KOPT-K1 (cell line): ENCODE data around the gene ARHGEF10L.

ENCODE experiments used
- H3K27ac ChIP-seq: fragments of 200-600 bp; sonication (generic); 2 replicates; pipeline ENCODE4 v1.5.1; 2016; ENCODE audit warnings: antibody characterized with exemption, mild to moderate bottlenecking, low read depth, low read length; ENCODE audit not compliant: poor library complexity, severe bottlenecking
- H3K36me3 ChIP-seq: fragments of 200-600 bp; sonication (generic); 2 replicates; pipeline ENCODE4 v1.5.1; 2017; ENCODE audit warnings: antibody characterized with exemption, mild to moderate bottlenecking, low read length, moderate library complexity; ENCODE audit not compliant: insufficient read depth
- H3K9me3 ChIP-seq: fragments of 200-600 bp; sonication (generic); 2 replicates; pipeline ENCODE4 v1.5.1; 2017; ENCODE audit warnings: antibody characterized with exemption, low read length, mild to moderate bottlenecking; ENCODE audit not compliant: insufficient read depth, poor library complexity, severe bottlenecking

ARHGEF10L gene

DNA sequence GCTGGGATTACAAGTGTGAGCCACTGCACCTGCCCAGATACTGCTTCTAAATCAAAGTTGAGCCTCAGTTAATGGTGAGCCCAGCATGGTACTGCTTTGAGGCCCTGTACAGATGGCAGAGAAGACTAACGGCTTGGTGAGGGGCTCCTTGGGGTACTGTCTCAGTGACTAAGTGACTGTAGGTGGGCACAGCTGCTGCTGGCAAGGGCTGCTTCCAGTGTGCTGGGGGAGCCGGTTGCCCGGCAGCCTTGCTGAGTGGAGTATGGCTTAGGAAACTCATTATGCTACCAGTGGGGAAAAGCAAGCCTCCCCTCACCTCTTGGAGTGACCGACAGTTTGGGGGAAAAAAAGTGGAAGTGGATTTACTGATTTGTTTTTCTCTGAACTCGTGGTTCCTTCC lies 23.6 kb upstream of the ARHGEF10L start:
- no peaks in the 10 kb centered on the region for H3K36me3 ChIP-seq
- H3K27ac ChIP-seq, result no peak overlapping the region
- no peaks in the 10 kb centered on the region for H3K9me3 ChIP-seq

DNA sequence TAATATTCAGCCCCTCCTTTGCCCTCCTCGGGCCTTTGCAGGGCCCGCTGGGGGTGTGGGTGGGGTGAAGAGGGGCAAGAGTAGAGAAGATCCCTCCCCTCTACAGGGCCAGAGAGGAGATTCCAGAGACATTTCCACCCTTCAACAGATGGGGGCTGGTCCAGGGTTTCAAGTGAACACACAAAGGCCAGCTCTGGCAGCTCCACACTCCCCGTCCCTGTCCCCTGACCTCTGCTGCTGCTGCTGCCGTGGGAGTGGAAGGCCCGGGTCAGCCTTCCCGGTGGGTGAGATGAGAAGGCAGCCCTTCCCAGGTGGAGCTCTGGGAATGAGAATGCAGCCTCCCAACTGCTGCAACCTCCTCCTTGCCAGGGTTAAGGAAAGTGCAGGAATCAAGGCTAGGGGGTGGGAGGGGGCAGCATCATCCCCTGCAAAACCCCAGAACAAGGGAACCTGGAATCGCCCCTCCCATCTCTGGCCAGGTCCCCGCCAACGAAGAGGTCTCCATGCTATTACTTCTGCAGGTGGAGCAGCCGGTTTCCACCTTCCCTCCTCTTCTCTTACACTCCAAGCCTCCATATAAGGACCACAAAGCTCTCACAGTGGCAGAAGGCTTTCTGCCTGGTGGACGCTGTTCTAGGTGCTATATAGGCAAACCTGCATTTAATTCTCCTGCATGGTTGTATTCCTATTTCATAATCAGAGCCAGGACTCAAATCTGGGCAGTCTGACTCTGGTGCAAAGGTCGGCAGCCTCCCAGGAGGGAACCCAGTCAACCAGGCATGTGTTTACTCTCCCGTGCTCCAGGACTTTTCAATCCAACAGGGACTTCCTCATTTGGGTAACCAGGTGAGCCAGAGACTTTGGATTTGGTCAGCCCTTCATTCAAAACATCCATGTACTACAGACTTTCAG lies 22.9 kb upstream of the ARHGEF10L start:
- Histone ChIP-seq H3K36me3 (no peaks in the 10 kb centered on the region), H3K9me3 (no peaks in the 10 kb centered on the region), H3K27ac (no peak overlapping the region)

DNA sequence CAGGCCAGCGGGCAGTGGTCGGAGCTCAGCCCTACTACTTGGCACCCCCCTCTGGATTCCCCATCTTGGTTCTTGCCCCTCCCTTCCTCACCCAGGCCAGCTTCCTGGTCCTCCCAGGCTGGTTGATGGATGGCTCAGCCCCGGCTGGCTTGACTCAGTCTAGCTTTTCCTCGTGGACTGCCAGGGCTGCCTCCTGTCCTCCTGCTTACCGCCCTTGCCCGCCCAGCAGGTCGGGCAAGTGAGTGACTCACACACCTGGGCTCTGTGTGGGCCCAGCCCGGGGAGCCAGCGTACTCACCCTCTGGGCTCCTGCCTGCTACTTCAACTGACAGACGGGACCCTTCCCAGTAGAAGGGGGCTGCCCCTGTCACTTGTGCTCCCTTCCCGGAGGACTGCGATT lies 19.5 kb upstream of the ARHGEF10L start:
- Histone ChIP-seq H3K36me3 (no peaks in the 10 kb centered on the region), H3K27ac (no peak overlapping the region), H3K9me3 (no peaks in the 10 kb centered on the region)

DNA sequence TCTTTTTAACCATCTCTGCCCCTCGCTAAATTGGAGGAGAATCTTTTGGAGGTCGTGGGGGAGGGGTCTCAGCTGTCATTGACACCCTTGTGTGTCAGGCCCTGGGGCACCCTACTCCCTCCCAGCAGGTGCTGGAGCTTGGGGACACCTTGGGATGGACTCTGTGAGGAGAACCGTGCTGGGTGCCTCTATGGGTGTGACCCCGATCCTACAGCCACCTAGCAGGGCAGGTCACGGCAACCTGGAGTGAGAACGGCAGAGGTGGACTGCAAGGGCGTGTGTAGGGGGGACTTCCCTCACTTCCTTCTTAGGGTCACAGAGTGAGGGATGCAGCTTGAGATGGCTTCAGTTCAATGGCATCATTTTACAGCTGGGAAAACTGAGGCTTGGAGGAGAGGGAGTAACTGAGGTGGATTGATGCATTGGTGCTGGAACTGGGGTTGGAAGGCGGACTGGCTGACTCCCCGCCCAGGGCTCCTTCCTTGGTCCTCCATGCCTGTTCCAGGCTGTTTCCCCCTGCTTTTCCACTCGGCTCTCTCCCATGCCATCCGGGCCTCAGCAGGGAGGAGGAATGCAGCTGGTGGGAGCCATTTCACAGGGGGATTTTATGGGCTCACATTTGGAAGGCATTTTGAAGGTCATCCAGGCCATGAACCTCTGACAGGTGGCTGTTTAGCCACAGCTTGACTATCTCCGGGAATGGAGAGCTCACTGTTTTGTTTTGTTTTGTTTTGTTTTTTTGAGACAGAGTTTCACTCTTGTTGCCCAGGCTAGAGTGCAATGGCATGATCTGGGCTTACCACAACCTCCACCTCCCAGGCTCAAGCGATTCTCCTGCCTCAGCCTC lies 18.8 kb upstream of the ARHGEF10L start:
- Histone ChIP-seq H3K27ac (no peak overlapping the region), H3K36me3 (no peaks in the 10 kb centered on the region), H3K9me3 (no peaks in the 10 kb centered on the region)

DNA sequence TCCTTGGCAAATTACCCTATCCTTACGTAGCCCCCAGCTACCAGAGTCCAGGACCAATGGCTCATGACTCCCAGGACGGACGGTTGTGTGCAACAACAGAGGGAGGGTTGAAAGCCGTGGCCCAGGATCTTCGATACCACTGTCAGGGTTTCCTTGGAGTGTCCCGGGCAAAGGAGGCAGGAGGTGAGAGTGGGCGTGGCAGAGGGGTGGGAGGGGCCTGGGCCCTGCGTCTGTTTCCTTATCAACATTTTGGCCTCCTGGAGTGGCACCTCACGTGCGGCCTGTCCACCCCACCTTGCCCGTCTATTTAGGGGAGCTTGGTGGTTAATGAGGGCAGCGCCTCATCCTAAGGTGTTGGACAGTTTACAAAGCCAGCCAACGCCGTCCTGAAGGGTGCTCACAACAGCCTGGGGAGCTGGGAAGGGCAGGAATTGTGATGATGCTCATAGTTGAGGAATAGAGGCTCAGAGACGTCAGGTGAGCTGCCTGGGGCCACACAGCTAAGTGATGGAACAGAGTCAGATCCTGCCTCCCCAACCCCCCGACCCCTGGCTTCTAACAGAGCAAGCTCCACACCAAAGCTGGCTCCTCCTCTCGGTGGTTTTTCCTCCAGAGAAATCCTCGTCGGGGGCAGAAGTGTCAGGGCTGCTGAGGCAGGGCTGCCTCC lies 17.4 kb upstream of the ARHGEF10L start:
- H3K36me3 ChIP-seq, result no peaks in the 10 kb centered on the region
- no peaks in the 10 kb centered on the region for H3K9me3 ChIP-seq
- H3K27ac ChIP-seq, result no peak overlapping the region

DNA sequence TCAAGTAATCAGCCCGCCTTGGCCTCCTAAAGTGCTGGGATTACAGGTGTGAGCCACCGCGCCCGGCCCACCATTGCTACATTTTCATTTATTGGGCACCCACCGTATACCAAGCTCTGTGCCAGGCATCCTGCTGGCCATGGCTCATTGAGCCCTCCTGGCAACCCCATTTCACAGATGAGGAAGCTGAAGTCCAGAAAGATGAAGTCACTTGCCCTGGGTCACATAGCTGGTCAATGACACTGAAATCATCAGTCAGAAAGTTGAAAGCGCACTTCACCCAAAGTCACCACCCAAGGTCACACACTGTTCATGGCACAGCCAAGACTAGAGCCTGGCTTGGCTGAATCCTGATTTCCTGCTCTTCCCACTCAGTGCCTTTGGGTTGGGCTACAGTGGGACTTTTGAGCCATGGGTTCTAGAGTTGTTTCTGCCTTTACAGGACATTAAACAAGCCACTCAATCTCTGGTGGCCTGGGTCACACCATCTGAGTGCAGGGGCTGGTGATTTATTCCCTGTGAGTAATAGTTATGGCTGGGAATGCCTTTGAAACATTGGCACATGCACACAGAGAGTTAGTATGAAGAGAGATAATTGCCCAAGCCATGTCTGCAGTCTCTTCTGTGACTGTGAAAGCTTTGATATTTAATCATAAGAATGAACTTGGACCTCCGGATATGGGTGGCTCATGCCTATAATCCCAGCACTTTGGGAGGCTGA lies 16.0 kb upstream of the ARHGEF10L start:
- H3K36me3 ChIP-seq, result no peaks in the 10 kb centered on the region
- H3K27ac ChIP-seq, result no peak overlapping the region
- no peaks in the 10 kb centered on the region for H3K9me3 ChIP-seq

DNA sequence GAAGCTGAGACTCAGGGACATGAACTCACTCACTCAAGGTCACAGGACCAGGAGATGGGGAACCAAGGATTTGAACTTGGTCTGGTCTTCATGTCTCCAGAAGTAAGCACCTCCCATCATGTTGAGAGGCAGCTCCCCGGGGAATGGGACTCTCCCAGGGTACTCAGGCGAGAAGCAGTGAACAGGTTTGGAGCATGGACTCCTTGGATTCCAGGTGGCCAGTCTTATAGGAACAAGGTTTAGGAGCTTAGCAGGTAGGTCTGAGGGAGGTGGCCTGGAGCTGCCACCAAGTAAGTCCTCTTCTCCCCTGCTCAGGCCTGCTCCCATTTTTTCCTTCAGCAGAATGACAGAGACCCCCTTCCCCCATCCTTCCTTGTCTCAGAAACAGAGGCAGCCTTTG lies 14.9 kb upstream of the ARHGEF10L start:
- Histone ChIP-seq H3K36me3 (no peaks in the 10 kb centered on the region), H3K9me3 (no peaks in the 10 kb centered on the region), H3K27ac (no peak overlapping the region)

DNA sequence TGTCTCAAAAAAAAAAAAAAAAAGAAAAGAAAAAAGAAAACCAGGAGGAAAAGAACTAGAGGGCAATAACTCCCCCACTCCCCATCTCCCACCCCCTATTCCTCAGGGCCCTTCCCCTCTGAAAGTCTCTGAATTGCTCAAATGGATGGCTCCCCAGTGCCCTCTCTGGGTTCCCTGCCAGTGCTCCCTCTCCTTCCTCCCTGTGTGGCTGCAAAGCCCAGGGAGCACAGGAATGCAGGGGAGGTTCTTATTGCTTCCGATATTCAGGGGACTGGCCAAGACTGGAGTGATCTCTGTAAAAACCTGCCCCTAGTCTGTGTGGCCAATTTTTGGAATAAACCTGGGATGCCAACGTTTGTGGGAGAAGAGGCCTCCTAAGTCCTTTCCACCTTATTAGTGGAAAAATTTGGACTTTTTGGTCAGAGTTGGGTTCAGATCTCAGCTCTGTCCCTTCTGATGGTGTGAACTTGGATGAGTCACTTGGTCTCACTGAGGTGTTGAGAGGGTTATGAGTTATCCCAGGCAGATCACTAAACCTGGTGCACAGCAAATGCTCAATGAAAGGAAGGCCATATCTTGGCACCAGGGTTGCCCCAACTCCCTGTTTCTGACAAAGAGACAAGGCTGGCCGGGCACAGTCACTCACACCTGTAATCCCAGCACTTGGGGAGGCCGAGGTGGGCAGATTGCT lies 13.4 kb upstream of the ARHGEF10L start:
- Histone ChIP-seq H3K27ac (no peak overlapping the region), H3K9me3 (no peaks in the 10 kb centered on the region), H3K36me3 (no peaks in the 10 kb centered on the region)

DNA sequence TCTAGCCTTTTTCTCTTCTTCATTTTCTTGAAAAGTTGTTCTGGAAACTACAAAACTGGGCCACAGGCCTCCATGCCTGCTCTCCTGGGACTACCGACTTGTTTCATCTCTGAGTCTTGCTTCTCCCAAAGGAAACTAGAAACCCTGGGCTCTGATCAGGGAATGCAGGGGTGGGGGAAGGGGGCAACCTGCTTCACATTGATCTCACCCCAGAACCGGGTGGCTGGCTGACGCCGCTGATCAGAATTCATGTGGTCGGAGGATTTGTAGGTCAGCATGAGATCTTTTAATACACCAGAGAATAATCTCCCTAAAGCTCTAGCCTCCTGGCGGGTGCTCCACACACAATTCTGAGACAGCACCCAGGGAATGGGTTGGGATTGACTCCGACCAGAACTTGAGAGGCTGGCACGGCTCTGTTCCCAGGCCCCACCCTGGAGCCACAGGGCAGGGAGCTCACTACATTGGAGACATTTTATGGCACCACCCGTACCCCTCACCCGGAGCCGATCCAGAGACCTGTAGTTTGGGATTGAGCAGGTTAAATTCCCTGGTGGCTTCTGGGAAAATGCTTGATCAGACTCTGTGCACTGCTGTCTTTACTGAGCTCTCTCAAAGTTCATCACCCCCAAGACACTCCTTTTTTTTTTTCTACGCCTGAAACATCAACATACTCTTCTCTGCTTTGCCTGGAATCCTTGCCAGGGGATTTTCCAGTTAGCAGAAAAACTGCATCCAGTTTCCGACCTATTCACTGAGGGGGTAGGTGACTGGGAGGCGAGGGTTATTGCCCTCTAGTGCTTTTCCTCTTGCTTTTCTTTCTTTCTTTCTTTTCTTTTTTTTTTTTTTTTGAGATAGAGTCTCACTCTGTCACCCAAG lies 12.2 kb upstream of the ARHGEF10L start:
- no peak overlapping the region for H3K27ac ChIP-seq
- no peaks in the 10 kb centered on the region for H3K36me3 ChIP-seq
- H3K9me3 ChIP-seq, result no peaks in the 10 kb centered on the region

DNA sequence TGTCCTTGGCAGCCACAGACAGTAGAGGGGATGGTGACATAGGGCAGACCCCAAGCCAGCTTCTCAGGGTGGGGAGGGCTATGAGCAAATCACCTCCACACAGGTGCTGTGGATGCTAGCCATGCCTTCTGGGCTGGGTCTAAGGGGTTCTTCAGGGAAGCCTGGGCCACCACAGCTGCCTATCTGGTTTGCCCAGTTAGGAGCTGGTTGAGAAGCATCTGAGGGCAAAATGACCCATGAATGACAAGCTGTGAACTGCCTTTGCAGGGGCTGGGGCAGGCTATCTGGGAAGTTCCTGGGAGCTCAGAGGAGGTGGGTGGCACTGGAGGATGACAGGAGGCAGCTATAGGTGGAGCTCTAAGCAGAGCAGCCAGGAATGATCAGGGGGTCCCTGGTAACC lies 10.1 kb upstream of the ARHGEF10L start:
- H3K36me3 ChIP-seq, result no peaks in the 10 kb centered on the region

DNA sequence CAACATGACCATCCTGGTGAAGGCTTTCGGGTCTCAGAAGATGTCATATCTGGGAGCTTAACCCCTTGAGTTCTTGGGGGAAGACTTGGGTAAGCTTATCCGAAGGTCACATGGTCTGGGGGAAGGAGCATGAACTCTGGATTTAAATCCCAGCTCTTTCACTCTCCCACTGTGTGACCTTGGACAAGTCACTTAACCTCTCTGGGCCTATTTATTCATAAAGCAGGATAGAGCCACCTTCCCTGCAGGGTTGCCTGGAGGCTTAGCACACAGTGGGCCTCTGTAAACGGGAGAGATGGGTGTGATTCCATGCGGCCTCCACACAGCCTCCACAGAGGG lies 8.2 kb upstream of the ARHGEF10L start:
- Histone ChIP-seq H3K9me3 (no peaks in the 10 kb centered on the region), H3K36me3 (no peaks in the 10 kb centered on the region), H3K27ac (no peak overlapping the region)

More for the DNA sequence above, 10.1 kb upstream of the ARHGEF10L start:
- H3K9me3 ChIP-seq, result no peaks in the 10 kb centered on the region
- H3K27ac ChIP-seq, result no peak overlapping the region

DNA sequence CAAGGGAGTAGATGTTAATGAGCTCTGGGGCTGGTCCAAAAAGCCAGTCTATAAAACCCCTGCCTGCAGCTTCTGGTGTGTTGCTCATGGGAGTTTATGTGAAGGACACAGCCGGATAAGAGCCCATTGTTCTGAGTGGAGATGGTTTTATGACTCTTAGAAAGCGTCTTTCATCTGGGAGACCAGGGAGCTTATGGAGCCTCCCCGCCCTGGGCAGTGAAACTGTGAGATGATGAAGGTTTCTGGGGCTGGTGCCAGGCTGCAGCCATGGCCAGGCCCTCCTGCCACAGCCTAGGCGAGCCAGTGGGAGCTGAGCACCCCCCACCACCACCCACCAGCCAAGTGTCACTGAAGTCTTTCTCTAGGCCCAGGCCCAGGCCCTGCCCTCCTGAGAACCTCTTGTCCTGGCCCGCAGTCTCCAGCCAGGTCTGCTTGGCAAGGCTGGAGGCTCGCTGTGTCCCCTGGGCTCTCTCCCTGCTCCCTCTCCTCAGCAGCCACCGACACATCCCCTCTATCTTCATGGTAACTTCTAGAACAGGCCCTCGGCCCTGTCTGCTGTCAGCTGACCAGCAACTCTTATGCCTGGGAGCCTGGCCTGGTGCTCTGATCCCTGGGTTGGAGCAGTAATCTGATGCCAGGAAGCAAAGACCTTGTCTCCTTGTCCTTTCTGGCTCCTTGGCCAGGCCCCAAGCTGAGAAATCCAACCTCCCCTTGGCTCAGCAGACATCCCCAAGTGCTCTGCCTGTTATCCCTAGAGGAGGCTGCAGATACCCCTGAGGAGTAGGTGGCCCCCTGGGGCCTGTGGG lies 7.6 kb upstream of the ARHGEF10L start:
- H3K27ac ChIP-seq, result no peak overlapping the region
- H3K36me3 ChIP-seq, result no peaks in the 10 kb centered on the region

DNA sequence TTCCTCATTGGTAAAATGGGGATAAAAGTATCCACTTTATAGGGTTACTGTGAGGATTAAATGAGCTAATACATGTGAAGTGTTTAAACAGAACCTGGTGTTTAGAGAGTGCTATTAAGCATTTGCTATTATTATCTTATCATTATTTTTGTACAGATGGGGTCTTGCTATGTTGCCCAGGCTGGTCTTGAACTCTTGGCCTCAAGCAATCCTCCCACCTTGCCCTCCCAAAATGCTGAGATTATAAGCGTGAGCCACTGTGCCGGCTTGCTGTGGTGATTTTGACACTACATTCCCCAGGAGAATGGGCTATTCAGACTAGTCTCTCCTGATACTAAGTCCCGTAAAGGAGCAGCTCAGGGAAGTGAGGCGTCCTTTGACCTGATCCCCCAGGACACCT lies 6.3 kb upstream of the ARHGEF10L start:
- Histone ChIP-seq H3K36me3 (no peaks in the 10 kb centered on the region), H3K9me3 (no peaks in the 10 kb centered on the region), H3K27ac (no peak overlapping the region)

More for the DNA sequence above, 7.6 kb upstream of the ARHGEF10L start:
- no peaks in the 10 kb centered on the region for H3K9me3 ChIP-seq
